ENCODE measurements around the gene SFR1.
"Not testable (repeated sequence)": the region's sequence is repeated elsewhere in the genome, so short reads cannot be mapped to it uniquely, and the experiment has no call there.

Gene SFR1

DNA sequence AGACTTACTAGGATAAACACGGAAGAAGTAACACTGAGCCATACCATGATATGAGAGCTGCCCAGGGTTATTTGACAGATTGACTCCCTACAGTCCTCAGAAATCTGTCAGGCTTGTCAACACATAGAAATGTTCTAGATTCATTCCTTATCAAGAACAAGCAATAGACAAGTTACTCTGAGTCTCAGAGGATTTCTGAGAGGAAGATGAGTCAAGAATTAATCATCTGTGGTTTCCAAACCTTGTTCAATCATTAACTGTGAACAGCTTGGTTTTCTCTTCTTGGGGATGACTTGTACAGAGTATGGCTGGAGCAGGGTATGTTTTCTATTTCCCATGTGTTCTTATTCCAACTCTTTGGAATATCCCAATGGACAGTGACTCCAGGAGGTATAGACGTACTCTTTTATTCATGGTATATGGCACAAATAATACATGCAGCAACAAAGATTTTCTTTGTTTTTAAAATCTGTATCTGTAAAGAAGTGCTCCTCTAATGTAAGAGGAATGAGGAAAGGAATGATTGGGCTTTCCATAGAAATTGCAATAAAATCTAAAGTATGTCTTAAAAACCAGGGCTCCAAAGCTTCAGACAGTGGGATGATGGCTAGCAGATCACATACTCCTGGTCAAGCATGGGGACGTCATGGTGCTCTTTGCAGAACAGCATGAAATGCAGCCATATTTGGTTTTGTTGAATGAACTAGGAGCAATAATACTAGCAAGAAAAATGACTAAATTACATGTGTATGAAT is 11.9 kb upstream of the SFR1 start:
- no peak for DNase-seq

DNA sequence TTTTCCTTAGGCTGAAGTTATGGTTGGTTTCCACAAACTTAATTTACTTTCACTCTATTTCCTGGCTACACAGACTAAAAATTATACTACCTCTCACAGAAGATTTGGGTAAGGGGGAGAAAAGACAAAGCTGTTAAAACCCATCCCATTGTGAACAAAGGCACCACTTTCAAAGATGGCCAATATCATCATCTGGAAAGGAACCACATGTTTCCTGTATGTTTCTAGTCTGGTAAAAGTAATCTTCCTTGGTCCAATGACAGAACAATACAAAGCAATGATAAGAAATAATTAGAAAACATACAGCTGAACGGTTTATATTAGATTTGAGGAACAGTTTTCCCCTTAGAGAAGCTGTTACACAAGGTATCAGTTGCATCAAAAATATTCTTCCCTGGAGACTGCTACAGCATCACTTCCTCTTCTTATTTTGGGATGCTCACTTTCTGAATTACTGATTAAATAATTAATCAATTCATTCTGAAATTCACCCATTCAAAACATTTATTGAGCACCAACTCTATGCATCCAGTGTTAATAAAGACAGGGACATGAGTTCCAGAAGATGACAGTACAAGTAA is 8.5 kb upstream of the SFR1 start:
- no peak for DNase-seq

DNA sequence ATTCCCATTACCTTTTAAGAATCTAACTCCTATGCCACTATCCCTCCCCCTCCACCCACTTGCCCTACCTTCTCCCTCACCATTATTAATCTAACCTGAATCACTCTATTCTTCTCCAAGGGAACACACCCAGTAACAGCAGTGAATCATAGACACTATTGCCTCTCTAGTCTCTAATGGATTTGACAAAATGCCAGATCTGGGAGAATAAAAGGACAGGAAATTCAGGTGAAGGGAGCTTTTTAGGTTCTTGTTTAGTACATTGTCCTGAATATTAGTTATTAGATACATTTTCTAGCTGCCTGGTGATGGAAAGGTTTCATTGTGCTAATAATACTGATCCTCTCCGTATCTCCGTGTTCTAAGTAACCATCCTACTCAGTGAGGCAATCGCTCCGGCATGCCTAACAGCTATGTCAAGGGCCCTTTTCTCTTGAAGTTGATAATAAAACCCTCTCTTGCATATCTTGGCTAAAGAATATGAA is 4.1 kb upstream of the SFR1 start:
- DNase-seq = no peak

DNA sequence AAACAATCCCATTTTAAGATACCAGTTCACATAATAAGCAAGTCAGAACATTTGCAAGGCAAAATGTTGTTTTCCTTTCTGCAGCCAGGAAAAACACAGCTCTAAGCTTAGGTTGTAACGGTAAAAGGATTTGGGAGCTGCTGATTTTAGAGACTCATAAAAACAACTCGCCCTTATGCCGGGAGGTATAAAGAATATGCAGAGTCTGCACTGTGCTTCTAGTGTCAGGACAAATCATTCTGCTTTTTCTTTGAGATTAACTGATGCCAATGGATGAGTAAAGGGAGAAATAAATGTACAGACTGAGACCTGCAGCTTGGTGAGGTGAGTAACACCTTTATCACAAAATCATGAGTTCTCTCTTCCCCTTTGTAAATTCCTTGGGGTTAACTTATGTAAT is 2.0 kb upstream of the SFR1 start:
- no peak for DNase-seq

DNA sequence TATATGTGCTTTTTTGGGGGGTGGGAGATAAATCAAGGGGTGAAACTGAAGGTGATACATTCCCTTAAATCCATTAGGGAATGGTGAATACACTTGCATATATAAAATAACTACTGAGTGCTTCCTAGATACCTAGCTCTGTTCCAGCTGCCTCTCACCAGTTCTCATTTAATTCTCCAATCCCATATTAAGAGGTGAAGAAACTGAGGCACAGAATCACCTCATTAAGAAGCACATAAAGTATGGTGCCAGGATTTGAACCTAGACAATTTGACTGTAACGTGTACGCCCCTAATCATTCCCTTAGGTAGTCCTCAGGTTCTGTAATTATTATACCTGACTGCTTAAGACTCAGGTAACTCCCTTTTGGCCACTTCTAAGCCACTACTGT is 1.5 kb upstream of the SFR1 start:
- DNase-seq = no peak

DNA sequence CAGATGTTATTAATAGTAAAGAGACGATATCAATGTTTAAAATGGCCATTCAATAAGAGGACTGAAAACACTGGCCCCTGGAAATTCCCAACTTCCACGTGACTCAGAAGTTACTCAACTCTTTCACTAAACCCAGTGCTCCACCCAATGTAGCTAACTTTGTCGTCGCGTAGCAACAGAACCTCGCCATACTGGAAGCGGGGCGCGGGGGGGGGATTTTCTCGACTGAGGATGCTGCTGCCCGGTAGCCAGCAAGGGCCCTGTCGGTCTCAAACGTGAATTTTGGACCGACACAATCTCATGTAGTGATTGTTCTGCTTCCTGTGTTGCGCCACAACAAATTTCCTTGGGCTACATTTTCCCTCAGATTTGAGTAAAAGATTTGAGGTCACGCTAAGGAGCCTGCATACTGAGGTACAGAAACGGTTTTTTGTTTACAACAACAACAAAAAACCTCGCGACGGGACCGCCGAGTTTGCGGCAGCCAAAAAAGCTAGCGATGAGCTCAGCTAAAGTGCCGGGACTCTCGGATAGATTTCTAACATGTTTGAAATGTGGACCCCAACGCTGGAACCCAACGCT is 977 bp upstream of the SFR1 start:
- peak; percentile 9 for DNase-seq

DNA sequence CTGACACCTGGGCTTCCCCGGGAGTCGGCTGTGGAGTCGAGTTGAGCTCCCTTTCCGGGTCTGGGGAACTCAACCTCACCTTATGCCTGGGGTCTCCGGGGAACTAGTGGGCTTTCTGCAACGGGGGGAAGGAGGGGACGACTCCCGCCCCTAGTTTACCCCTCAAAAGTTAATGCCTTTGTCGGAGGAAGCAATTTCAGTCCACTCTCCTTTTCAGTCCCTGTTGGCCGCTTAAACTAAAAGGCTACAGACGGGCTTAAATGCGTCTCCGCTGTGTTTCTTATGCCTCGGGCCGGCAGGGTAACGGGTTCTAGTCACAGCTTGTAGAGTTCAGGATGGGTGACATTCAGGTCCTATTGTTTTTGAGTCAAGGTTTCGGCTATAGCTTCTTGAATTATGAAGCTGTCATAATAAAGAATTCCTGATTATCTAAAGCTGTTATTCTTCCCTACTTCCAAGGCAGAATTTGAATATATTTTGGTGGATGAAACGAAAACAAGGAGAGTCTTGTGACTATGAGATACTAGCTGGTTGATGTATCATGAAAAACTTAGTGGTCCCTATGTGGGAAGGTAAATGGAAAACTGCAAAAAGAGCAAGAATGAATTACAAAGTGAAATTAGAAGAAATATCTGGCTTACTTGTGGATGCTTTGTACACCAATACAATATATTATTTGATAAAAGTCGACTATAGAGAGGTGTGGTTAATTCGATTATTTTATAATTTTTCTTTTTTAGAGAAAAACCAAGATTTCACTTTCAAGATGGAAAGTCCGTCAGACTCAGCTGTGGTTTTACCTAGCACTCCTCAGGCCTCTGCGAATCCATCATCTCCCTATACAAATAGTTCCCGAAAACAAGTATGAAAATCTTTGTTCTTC is 495 bp downstream of the SFR1 start:
- no peak for DNase-seq

DNA sequence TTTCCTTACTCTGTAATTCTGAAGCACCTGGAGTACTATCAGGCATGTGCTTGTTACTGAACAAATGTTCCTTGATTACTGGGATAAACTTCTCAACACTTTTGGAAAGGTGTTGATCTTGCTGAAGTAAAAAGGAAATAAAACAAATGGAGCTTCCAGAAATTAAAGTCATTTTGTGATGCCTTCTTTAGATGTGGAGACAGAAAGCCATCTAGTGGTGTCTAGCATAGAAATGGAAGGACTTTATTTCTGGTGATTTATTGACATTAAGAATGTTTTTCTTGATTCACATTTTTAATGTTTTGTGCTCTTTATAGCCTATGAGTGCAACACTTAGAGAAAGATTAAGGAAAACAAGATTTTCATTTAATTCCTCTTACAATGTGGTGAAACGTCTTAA is 1.4 kb downstream of the SFR1 start:
- DNase-seq = no peak

DNA sequence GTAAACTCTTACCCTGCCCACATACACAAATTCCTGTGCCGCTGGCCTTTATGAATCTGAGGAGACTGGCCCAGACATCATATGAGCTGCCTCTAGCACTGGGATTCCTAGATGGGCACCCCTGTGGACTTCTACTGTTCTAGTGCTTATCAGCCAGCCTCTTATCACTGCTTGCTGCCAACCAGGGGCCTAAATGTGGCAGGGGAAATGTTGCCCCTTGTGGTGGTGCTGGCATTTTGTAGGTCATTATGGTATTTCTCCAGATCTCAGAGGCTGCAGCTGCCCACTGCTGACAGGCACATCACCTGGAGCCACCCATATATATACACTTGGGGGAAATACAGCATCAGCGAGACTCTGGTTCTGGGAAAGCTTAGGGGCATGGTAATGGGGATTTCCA is 5.4 kb downstream of the SFR1 start:
- no peak for DNase-seq

DNA sequence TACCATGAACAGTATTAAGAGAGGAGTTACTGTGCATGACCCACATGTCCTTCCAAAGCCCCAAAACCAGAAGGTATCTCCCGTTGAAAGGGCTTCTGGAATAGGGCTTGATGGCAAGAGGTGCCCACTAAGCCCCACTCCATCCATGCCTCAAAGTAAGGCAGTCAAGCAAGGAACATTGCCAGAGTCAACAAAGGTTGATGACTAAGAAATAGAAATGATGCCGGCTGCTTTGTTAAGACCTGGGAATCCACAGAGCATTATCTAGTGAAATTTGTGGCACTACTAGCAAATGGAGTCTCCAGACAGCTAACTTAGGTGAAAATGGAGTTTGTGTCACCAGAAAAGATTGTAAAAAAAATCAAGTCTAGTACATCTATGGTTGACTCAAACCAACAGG is 6.2 kb downstream of the SFR1 start:
- no peak for DNase-seq

DNA sequence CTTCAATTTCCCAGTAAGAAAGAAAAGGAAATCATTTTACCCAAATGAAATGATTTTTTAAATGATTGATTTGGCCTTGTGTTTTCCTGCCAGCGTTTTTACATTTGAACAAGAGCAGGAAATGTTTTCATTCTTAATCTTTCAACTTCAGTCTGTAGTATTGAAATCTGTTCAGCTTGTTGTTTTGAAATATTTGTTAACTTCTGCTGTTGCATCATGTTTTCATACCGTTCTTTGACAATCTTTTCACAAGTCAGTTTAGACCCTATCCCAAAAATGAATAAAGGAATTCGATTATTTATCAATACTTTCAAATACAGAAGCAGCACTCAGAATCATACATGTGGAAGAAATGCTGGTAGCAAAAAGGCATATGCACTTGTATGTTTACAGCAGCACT is 8.1 kb downstream of the SFR1 start:
- DNase-seq = no peak

DNA sequence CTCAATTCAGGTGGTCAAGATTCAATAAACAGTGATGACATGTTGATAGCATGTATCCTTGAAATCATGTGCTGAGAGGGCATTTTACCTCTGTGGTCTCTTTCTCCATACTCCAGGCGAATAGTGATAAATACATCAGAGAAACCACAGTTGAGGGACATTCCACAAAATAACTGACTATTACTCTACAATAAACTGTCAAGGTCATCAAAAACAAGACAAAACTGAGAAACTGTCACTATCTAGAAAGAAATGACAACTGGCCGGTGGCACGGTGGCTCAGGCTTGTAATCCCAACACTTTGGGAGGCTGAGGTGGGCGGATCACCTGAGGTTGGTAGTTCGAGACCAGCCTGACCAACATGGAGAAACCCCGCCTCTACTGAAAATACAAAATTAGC is 16.2 kb downstream of the SFR1 start:
- no peak for DNase-seq

DNA sequence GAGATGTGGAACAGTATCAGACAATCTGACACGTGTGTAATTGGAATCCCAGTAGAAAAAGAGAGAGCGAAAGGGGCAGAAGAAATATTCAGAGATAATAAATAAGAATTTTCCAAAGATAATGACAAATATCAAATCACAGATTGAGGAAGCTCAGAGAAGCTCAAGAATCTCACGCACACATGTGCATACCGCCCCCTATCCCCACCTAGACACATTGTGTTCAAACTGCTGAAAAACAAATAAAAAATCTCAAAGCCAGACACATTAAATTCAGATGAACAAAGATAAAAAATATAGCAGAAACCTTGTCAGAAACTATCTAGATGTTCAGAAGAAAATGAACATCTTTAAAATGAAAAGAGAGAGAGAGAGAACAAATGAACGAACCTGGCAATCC is 17.2 kb downstream of the SFR1 start:
- DNase-seq = no peak

DNA sequence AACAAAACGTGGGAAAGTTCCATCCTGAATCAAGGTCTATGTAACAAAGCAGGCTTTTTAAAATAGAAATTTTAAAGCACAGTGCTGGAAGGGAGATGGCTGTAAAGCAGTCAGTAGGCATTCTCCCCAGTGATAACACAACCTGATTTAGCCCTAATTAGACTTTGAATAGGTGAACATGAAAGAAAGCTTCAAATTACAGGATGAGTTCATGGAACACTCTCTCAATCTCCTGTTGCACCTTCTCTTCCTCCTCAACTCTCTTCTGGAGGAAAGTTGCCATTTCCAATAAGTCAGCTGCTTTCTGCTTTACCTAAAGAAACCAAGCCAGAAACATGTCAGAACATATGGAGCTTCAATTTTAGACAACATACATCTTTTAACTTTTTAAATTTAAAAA is 20.1 kb downstream of the SFR1 start:
- DNase-seq = no peak

DNA sequence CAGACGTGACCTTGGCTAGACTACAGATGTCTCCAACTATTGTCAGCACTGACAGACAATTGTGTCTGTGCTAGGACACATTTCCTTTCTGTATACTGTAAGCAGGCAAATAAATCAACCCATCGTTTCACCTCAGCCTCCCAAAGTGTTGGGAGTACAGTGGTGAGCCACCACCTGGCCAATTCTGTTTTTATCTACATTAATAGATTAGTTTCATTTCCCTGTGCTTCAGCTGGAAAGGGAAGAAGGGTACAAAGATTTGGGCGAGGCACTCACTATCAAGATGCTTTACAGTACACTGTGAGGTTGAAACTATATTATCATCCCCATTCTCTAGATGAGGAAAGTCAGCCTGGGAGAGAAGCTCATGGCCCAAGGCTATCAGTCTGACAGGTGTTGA is 21.9 kb downstream of the SFR1 start:
- DNase-seq = no peak

DNA sequence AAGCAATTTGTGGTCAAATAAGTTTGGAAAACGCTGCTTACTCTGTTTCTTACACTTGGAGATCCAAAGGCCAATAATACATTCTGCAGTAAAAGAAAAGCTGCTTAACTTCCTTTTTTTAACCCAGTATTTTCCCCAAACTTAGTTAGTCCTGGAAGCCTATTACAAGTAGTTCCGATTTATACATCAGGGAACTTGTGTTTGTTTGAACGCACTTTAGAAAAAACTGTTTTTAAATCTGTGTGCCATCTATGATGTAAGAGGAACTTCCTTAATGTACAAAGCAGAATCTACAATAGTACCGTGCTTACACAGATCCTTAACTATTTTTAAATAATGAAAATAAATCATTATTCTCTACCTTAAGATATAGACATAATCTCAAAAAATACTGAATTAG is 23.0 kb downstream of the SFR1 start:
- no peak for DNase-seq

DNA sequence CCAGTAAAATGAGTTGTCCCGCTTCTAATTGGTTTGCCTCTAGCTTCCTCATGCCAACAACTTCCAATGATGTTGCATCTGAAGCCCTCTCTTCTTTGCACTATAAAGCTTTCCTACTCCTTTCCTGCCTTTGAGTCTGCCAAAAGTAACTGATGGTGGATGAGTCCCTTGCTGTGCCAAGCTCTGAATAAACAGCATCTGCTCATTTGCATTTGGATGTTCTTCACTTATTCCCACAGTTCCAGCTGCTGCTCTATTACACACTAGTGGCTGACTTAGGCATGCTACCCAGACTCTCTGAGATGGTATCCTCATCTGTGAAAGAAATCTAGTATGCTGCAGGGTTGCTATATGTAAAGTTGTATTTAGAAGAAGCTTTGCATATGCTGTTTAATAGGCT is 24.9 kb downstream of the SFR1 start:
- DNase-seq = peak; percentile 85

DNA sequence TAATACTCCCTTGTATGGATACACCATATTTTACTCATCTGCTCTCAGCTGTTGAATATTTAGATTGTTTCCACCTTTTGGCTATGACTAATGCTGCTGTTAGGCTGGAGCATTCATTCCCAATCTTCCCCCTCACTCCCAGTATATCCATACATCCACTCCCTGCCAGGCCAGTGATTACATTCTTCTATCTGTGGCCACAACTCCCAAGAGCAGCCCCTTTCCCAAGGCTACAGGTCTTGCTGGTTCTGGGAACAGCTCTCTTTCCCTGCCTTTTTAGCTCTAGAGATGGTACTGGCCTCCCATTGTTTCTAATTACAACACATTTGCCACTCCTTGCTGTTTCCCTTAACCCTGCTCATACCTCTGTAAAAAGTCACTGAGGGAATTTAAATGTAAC is 28.2 kb downstream of the SFR1 start:
- no peak for DNase-seq

DNA sequence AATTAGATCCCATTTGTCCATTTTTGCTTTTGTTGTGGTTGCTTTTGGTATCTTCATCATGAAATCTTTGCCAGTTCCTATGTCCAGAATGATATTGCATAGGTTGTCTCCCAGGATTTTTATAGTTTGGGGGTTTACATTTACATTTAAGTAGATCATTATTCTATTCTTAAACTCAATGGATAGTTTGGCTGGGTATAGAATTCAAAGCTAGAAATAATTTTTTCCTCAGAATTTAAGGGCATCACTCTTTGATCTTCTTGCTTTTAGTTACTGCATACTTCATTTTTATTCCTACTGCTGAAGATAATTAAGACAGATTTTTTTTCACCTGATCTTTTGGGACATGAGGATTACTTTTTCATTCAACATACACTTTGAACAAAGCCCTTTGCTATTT is 29.8 kb downstream of the SFR1 start:
- no peak for DNase-seq

DNA sequence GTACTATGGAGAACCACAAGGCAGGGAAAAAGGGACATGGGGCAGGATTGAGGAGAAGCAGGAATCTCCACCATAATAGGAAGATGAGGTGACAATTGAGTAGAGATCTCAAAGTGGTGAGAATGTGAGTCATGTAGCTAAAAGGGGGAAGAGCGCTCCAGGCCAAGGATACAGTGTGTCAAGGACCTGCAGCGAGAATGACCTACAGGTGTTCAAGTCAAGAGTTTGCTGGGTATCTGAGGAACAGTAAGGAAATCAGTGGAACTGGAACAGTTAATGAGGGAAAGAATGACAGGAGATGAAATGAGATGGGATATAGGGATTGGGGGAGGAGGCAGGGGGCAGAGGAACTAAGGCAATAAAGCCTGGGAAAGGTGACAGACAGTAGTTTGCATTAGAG is 33.6 kb downstream of the SFR1 start:
- DNase-seq = no peak

DNA sequence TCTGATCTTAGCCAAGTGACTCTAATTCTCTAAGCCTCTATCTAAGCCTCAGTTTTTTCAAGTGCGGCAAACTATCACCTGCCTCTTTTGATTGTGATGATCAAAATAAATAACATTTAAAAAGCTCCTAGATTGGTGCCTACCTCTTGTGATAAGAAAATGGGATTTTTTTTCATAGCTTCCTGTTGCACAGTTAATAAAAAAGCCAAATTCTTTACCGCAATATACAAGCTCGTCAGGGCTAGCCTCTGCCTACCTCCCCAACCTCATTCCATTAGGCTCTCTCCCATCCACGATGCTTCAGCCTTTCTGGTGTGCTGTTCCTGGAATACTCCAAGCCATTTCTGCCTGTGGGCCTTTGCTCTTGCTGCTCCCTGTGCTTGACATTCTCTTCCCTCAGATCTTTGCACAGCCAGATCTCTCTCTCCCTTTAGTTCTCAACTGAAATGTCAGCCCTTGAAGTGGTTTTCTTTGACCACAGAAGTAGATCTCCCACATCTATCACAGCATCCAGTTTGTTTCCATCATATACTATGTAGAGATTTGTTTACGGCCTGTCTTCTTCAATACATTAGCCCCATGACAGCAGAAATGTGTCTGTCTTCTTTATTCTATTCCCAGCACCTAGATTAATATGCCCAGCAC is 48.8 kb downstream of the SFR1 start:
- no peak for DNase-seq

DNA sequence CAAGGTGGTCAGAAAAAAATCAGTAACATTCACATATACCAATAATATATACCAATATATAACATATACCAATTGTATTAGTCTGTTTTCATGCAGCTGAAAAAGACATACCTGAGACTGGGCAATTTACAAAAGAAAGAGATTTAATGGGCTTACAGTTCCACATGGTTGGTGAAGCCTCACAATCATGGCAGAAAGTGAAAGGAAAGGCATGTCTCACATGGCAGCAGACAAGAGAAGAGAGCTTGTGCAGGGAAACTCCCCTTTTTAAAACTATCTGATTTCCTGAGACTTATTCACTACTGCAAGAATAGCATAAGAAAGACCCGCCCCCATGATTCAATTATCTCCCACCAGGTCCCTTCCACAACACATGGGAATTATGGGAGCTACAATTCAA is 52.2 kb downstream of the SFR1 start:
- not testable (repeated sequence) for DNase-seq

Measured in NCI-H1694 (cell line).